SJSA1 (cell line): ENCODE data around the gene EVC. TPM values are rescaled to one million over a fixed set of nuclear protein-coding genes. Genes with fewer than 3 reads are reported as not detected.

Experiments used
- DNase-seq, 2 experiments: peaks; one replicate each; pipeline ENCODE4 v3.0.0-alpha.2; 2015 to 2020; ENCODE audit warnings: low spot score in 2 of 2, low read depth in 1 of 2
- H3K27ac ChIP-seq: fragments of 250-450 bp; sonication (Bioruptor Pico); 2 replicates; pipeline ENCODE4 v1.5.1; 2020; ENCODE audit warnings: mild to moderate bottlenecking, moderate library complexity
- H3K27me3 ChIP-seq: fragments of 250-450 bp; sonication (Bioruptor Pico); replicated peaks from 2 replicates; pipeline ENCODE4 v1.5.1; 2020; ENCODE audit warnings: mild to moderate bottlenecking, moderate library complexity
- H3K36me3 ChIP-seq: fragments of 250-450 bp; sonication (Bioruptor Pico); 2 replicates; pipeline ENCODE4 v1.5.1; 2020; ENCODE audit warnings: mild to moderate bottlenecking
- H3K4me1 ChIP-seq: fragments of 250-450 bp; sonication (Bioruptor Pico); replicated peaks from 2 replicates; pipeline ENCODE4 v1.6.1; 2021; ENCODE audit warnings: mild to moderate bottlenecking
- H3K4me3 ChIP-seq: fragments of 250-450 bp; sonication (Bioruptor Pico); 2 replicates; pipeline ENCODE4 v1.5.1; 2020; ENCODE audit warnings: mild to moderate bottlenecking
- H3K9me3 ChIP-seq: fragments of 250-450 bp; sonication (Bioruptor Pico); replicated peaks from 2 replicates; pipeline ENCODE4 v1.5.1; 2020; ENCODE audit warnings: mild to moderate bottlenecking
- total RNA-seq: library from RNA; depleted of rRNA; stranded (reverse); fragments of >200 nt; shearing (Covaris generic); gene quantifications from 2 replicates; pipeline ENCODE4 v1.2.3, GENCODE V29; 2014

EVC gene
- total RNA-seq, 1 experiment from 2014 or later: 10.0 TPM

GRCh38 chr4:5750052-5750945, 39.3 kb downstream of the EVC start:
- no peaks in the 10 kb centered on the region for H3K27me3 ChIP-seq
- peaks cover 51% of the 10 kb centered on the region for H3K4me1 ChIP-seq
- H3K9me3 ChIP-seq: no peaks in the 10 kb centered on the region
- peaks cover 20% of the 10 kb centered on the region for H3K36me3 ChIP-seq
- H3K27ac ChIP-seq: no peak overlapping the region
- DNase-seq: no peak
- no peak overlapping the region for H3K4me3 ChIP-seq

- Histone ChIP-seq H3K4me3 (no peak overlapping the region), H3K27ac (no peak overlapping the region), H3K4me1 (peaks cover 51% of the 10 kb centered on the region), H3K9me3 (no peaks in the 10 kb centered on the region), H3K36me3 (peaks cover 23% of the 10 kb centered on the region), H3K27me3 (no peaks in the 10 kb centered on the region)
- DNase-seq: no peak
Observed at GRCh38 chr4:5750946-5751665, 40.1 kb downstream of the EVC start.

- DNase-seq: no peak
- Histone ChIP-seq H3K27me3 (no peaks in the 10 kb centered on the region), H3K9me3 (no peaks in the 10 kb centered on the region), H3K36me3 (peaks cover 29% of the 10 kb centered on the region), H3K27ac (no peak overlapping the region), H3K4me1 (peaks cover 47% of the 10 kb centered on the region), H3K4me3 (no peak overlapping the region)
Observed at GRCh38 chr4:5751666-5752375, 40.8 kb downstream of the EVC start.

GRCh38 chr4:5752376-5753184, 41.6 kb downstream of the EVC start:
- Histone ChIP-seq H3K9me3 (no peaks in the 10 kb centered on the region), H3K4me1 (peaks cover 41% of the 10 kb centered on the region), H3K4me3 (no peak overlapping the region), H3K36me3 (peaks cover 34% of the 10 kb centered on the region), H3K27me3 (no peaks in the 10 kb centered on the region), H3K27ac (no peak overlapping the region)
- DNase-seq: no peak

GRCh38 chr4:5753366-5753765, 42.4 kb downstream of the EVC start:
- H3K4me3 ChIP-seq: no peak overlapping the region
- H3K9me3 ChIP-seq: no peaks in the 10 kb centered on the region
- H3K27me3 ChIP-seq: no peaks in the 10 kb centered on the region
- peaks cover 42% of the 10 kb centered on the region for H3K4me1 ChIP-seq
- DNase-seq: no peak
- H3K27ac ChIP-seq: peak overlapping the region; percentile 64
- peaks cover 36% of the 10 kb centered on the region for H3K36me3 ChIP-seq

- Histone ChIP-seq H3K27ac (peak overlapping the region; percentile 64), H3K36me3 (peaks cover 36% of the 10 kb centered on the region), H3K4me1 (peaks cover 45% of the 10 kb centered on the region), H3K27me3 (no peaks in the 10 kb centered on the region), H3K4me3 (no peak overlapping the region), H3K9me3 (no peaks in the 10 kb centered on the region)
- DNase-seq: peak; percentile 20 to 66
Observed at GRCh38 chr4:5753766-5754528, 42.9 kb downstream of the EVC start.

- Histone ChIP-seq H3K9me3 (no peaks in the 10 kb centered on the region), H3K27me3 (no peaks in the 10 kb centered on the region), H3K4me1 (peaks cover 51% of the 10 kb centered on the region), H3K4me3 (no peak overlapping the region), H3K36me3 (peaks cover 34% of the 10 kb centered on the region), H3K27ac (peak overlapping the region; percentile 64; the same call in 1 of the 2 replicates)
- no peak for DNase-seq
Observed at GRCh38 chr4:5754529-5754881, 43.5 kb downstream of the EVC start.

- DNase-seq: no peak
- H3K27ac ChIP-seq: no peak overlapping the region
- H3K4me1 ChIP-seq: peaks cover 51% of the 10 kb centered on the region
- no peak overlapping the region for H3K4me3 ChIP-seq
- H3K27me3 ChIP-seq: no peaks in the 10 kb centered on the region
- H3K36me3 ChIP-seq: peaks cover 33% of the 10 kb centered on the region
- H3K9me3 ChIP-seq: no peaks in the 10 kb centered on the region
Observed at GRCh38 chr4:5755161-5755560, 44.2 kb downstream of the EVC start.

- Histone ChIP-seq H3K9me3 (no peaks in the 10 kb centered on the region), H3K36me3 (peaks cover 33% of the 10 kb centered on the region), H3K27ac (no peak overlapping the region), H3K4me3 (no peak overlapping the region), H3K4me1 (peaks cover 51% of the 10 kb centered on the region), H3K27me3 (no peaks in the 10 kb centered on the region)
- DNase-seq: no peak
Observed at GRCh38 chr4:5755679-5756078, 44.7 kb downstream of the EVC start.

- Histone ChIP-seq H3K4me1 (peaks cover 47% of the 10 kb centered on the region), H3K27me3 (no peaks in the 10 kb centered on the region), H3K9me3 (no peaks in the 10 kb centered on the region), H3K36me3 (peaks cover 33% of the 10 kb centered on the region), H3K4me3 (no peak overlapping the region), H3K27ac (no peak overlapping the region)
- no peak for DNase-seq
Observed at GRCh38 chr4:5756271-5756670, 45.3 kb downstream of the EVC start.

- Histone ChIP-seq H3K36me3 (peaks cover 33% of the 10 kb centered on the region), H3K4me1 (peaks cover 41% of the 10 kb centered on the region), H3K4me3 (no peak overlapping the region), H3K27me3 (no peaks in the 10 kb centered on the region), H3K9me3 (no peaks in the 10 kb centered on the region), H3K27ac (peak overlapping the region; percentile 91; the same call in 1 of the 2 replicates)
- no peak for DNase-seq
Observed at GRCh38 chr4:5757091-5757490, 46.1 kb downstream of the EVC start.

GRCh38 chr4:5757536-5757935, 46.5 kb downstream of the EVC start:
- Histone ChIP-seq H3K36me3 (peaks cover 33% of the 10 kb centered on the region), H3K27ac (peak overlapping the region; percentile 91), H3K4me3 (no peak overlapping the region), H3K9me3 (no peaks in the 10 kb centered on the region), H3K27me3 (no peaks in the 10 kb centered on the region), H3K4me1 (peaks cover 37% of the 10 kb centered on the region)
- no peak for DNase-seq
